Mucosa of rectum (tissue), 2 donors: ENCODE measurements around the gene XPC.

Experiments used
- H3K27ac ChIP-seq, 2 donors: one replicate each; pipeline ENCODE4 v1.7.0; 2013; ENCODE audit warnings: inconsistent platforms in 2 of 2, low read depth in 2 of 2, low read length in 2 of 2
- H3K27me3 ChIP-seq, 2 donors: one replicate each; pipeline ENCODE4 v1.7.0; 2013; ENCODE audit warnings: low read length in 2 of 2; ENCODE audit not compliant: control insufficient read depth in 2 of 2, insufficient read depth in 2 of 2
- H3K36me3 ChIP-seq, 2 donors: one replicate each; pipeline ENCODE4 v1.7.0; 2013; ENCODE audit warnings: low read length in 2 of 2; ENCODE audit not compliant: control insufficient read depth in 2 of 2, insufficient read depth in 2 of 2
- H3K4me1 ChIP-seq, 2 donors: one replicate each; pipeline ENCODE4 v1.7.0; 2013; ENCODE audit warnings: low read length in 2 of 2, mild to moderate bottlenecking in 1 of 2; ENCODE audit not compliant: control insufficient read depth in 2 of 2, insufficient read depth in 2 of 2
- H3K4me3 ChIP-seq, 2 donors: one replicate each; pipeline ENCODE4 v1.7.0; 2013; ENCODE audit warnings: low read length in 2 of 2
- H3K9ac ChIP-seq, 2 donors: one replicate each; pipeline ENCODE4 v1.7.0; 2013; ENCODE audit warnings: low read length in 2 of 2, low read depth in 1 of 2, mild to moderate bottlenecking in 1 of 2
- H3K9me3 ChIP-seq, 2 donors: one replicate each; pipeline ENCODE4 v1.7.0; 2013; ENCODE audit warnings: low read length in 2 of 2; ENCODE audit not compliant: control insufficient read depth in 2 of 2
- donor health status: healthy.
- donor health status: Normal muscosa, but diverticular disease.

Gene XPC

DNA sequence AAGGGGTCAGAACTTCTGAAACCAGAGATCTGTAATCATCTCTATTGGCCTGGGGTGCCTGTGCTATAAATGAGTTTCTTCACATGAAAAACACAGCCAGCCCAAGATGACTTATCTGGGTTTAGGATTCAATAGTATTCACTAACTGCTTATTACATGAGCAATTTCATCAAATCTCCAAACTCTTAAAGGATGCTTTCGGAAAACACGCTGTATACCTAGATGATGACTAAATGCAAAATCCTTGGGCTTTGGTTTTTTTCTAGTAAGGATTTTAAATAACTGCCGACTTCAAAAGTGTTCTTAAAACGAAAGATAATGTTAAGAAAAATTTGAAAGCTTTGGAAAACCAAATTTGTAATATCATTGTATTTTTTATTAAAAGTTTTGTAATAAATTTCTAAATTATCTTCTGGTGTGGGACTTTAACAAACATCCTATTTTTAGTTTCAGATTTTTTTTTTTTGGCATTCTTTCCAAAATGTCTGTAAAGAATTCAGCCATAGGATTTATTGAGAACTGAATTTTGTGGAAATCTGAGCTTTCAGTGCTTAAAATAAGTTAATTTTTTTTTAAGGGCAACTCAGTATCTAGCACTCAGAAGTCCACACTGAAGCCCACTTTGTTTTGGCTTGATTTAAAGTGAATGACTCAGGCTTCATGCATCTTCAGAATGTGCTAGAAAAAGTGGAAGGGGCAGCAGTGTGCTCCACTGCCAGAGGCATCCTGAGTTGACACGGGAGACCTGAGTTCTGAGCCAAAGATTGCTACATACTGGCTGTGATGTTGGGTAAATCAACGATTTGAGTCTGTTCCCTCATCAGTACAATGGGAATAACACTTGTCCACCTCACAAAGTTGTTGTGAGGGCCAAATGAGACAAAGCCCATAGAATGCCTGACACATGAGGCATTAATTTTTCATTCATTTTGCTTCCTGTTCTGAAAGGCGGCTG, 34.9 kb downstream of the XPC start:
- Histone ChIP-seq H3K4me1 (peaks cover 18 to 23% of the 10 kb centered on the region in 2 donors), H3K9me3 (no peaks in the 10 kb centered on the region), H3K27me3 (no peaks in the 10 kb centered on the region), H3K27ac (peak overlapping the region; percentile 78 to 82), H3K36me3 (peaks cover 45 to 48% of the 10 kb centered on the region in 2 donors), H3K4me3 (peak overlapping the region in 1 of 2 donors; percentile 10), H3K9ac (peak overlapping the region in 1 of 2 donors; percentile 19)

DNA sequence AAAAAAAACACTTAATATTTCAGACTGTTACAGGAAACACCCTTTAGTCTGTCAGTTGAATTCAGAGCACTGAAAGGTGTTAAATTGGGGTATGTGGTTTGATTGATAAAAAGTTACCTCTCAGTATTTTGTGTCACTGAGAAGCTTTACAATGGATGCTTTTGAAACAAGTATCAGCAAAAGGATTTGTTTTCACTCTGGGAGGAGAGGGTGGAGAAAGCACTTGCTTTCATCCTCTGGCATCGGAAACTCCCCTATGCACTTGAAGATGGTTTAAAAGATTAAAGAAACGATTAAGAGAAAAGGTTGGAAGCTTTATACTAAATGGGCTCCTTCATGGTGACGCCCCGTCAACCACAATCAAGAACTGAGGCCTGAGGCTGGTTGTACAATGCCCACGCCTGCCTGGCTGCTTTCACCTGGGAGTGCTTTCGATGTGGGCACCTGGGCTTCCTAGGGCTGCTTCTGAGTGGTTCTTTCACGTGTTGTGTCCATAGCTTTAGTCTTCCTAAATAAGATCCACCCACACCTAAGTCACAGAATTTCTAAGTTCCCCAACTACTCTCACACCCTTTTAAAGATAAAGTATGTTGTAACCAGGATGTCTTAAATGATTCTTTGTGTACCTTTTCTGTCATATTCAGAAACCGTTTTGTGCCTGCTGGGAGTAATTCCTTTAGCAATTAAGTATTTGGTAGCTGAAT, 35.7 kb downstream of the XPC start:
- peak overlapping the region in 1 of 2 donors; percentile 64 for H3K27ac ChIP-seq
- no peaks in the 10 kb centered on the region for H3K27me3 ChIP-seq
- no peaks in the 10 kb centered on the region for H3K9me3 ChIP-seq
- no peak overlapping the region for H3K4me3 ChIP-seq
- H3K36me3 ChIP-seq = peaks cover 48% of the 10 kb centered on the region in 2 donors
- H3K9ac ChIP-seq = peak overlapping the region in 1 of 2 donors; percentile 27
- H3K4me1 ChIP-seq = peaks cover 18 to 23% of the 10 kb centered on the region in 2 donors

DNA sequence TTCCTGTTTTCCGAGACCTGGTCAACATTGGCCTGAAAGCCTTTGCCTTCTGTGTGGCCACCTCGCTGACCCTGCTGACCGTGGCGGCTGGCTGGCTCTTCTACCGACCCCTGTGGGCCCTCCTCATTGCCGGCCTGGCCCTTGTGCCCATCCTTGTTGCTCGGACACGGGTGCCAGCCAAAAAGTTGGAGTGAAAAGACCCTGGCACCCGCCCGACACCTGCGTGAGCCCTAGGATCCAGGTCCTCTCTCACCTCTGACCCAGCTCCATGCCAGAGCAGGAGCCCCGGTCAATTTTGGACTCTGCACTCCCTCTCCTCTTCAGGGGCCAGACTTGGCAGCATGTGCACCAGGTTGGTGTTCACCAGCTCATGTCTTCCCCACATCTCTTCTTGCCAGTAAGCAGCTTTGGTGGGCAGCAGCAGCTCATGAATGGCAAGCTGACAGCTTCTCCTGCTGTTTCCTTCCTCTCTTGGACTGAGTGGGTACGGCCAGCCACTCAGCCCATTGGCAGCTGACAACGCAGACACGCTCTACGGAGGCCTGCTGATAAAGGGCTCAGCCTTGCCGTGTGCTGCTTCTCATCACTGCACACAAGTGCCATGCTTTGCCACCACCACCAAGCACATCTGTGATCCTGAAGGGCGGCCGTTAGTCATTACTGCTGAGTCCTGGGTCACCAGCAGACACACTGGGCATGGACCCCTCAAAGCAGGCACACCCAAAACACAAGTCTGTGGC, 36.6 kb downstream of the XPC start:
- no peaks in the 10 kb centered on the region for H3K9me3 ChIP-seq
- H3K27me3 ChIP-seq = no peaks in the 10 kb centered on the region
- H3K4me3 ChIP-seq = no peak overlapping the region
- no peak overlapping the region for H3K9ac ChIP-seq
- H3K36me3 ChIP-seq = peaks cover 42 to 46% of the 10 kb centered on the region in 2 donors
- H3K4me1 ChIP-seq = peaks cover 18 to 23% of the 10 kb centered on the region in 2 donors
- H3K27ac ChIP-seq = peak overlapping the region; percentile 15 to 20

DNA sequence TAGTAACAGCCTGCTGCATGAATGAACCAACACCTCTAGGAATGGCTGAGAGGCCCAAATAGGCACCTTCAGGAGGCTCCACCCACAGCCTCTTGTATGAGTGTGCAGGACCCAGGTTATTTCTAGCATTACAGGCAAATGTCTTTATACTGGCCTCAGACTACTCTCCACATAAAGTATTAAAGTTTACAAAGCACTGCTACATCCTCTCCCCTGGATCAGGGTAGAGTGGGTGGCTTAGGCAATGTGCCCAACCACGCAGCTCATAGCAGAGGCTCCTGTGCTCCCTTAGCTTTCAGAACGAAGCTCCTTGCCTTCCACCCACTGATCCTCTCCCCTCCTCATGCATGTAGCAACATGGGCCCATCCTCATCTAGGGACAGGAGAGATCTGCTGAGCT, 37.3 kb downstream of the XPC start:
- H3K9ac ChIP-seq = no peak overlapping the region
- H3K27ac ChIP-seq = no peak overlapping the region
- H3K36me3 ChIP-seq = peaks cover 40 to 42% of the 10 kb centered on the region in 2 donors
- peaks cover 18 to 23% of the 10 kb centered on the region in 2 donors for H3K4me1 ChIP-seq
- H3K4me3 ChIP-seq = no peak overlapping the region
- H3K27me3 ChIP-seq = no peaks in the 10 kb centered on the region
- no peaks in the 10 kb centered on the region for H3K9me3 ChIP-seq

DNA sequence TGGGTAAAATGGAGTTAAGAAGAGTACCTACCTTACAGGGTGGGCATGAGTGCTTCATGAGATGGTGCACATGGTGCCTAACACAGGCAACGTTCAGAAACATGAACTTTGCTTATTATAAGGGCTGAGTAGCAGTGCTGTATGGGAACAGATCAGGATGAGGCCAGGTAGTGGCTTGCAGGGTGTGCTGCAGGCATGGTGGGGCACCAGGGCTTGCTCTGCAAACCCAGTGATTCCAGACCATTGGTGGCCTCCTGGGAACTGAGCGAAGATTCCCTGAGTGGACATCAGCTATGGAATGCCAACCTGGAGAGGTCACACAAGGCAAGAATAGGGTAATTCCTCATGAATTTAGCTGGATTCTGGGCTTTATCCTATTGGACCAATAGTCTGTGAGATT, 37.7 kb downstream of the XPC start:
- Histone ChIP-seq H3K4me3 (no peak overlapping the region), H3K9ac (no peak overlapping the region), H3K27ac (no peak overlapping the region), H3K9me3 (no peaks in the 10 kb centered on the region), H3K36me3 (peaks cover 40 to 44% of the 10 kb centered on the region in 2 donors), H3K27me3 (no peaks in the 10 kb centered on the region), H3K4me1 (peaks cover 18 to 21% of the 10 kb centered on the region in 2 donors)

DNA sequence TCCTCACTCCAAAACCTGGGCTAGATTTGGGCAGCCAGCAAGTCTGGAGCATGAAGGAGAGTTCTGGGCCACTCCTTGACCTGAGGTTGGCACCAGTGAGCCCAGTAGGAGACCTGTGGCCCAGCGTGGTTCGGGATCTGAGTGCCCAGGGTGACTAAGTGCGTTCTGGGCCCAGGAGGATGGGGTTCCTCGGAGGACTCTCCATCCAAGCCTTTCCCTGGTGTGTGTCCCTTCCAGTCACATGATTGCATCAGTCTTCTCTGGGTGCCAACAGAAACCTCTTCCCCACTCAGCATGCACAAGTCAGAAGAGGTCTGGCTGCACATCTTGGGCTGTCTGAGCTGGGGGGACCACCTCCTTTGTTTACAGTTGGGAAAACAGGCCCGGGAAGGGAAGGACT, 38.6 kb downstream of the XPC start:
- Histone ChIP-seq H3K27ac (no peak overlapping the region), H3K4me1 (peaks cover 10 to 13% of the 10 kb centered on the region in 2 donors), H3K9me3 (no peaks in the 10 kb centered on the region)

DNA sequence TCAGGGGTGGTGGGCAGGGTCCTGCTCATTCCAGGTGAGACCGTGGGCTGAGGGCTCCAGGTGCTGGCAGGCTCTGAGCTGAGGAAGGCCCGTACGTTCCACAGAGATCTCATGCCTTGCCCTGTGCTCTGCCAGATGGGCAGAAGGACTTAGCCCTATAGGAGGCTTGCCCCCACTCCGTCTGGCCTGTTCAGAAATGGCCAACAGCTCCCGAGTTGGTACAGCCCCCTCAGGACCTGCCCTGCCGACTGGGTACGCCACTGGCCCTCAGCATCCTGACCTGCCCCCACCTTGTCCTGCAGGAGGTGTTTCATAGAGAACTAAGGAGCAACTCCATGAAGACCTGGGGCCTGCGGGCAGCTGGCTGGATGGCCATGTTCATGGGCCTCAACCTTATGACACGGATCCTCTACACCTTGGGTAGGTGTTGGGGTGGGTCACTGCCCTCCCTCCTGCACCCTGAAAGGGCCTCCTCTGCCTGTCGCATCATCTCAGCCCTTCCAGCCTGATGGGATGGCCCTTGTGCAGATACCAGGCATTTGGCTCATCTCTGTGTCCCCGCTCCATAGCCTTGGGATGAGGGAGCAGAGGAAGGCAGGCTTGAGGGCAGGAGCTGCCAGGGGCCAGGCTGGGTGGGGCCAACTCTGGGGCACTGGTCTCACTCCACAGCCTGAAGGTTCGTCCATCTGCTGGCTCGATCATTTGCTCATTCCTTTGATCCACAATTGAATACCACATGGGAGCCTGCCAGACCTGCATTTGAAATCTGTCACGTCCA, 39.3 kb downstream of the XPC start:
- H3K4me1 ChIP-seq = peaks cover 5 to 9% of the 10 kb centered on the region in 2 donors
- no peak overlapping the region for H3K27ac ChIP-seq
- H3K4me3 ChIP-seq = no peak overlapping the region
- H3K9ac ChIP-seq = no peak overlapping the region
- H3K36me3 ChIP-seq = peaks cover 55% of the 10 kb centered on the region in 2 donors
- no peaks in the 10 kb centered on the region for H3K9me3 ChIP-seq
- H3K27me3 ChIP-seq = no peaks in the 10 kb centered on the region

More for the DNA sequence above, 38.6 kb downstream of the XPC start:
- peaks cover 48% of the 10 kb centered on the region in 2 donors for H3K36me3 ChIP-seq
- no peak overlapping the region for H3K4me3 ChIP-seq
- no peak overlapping the region for H3K9ac ChIP-seq
- H3K27me3 ChIP-seq = no peaks in the 10 kb centered on the region

DNA sequence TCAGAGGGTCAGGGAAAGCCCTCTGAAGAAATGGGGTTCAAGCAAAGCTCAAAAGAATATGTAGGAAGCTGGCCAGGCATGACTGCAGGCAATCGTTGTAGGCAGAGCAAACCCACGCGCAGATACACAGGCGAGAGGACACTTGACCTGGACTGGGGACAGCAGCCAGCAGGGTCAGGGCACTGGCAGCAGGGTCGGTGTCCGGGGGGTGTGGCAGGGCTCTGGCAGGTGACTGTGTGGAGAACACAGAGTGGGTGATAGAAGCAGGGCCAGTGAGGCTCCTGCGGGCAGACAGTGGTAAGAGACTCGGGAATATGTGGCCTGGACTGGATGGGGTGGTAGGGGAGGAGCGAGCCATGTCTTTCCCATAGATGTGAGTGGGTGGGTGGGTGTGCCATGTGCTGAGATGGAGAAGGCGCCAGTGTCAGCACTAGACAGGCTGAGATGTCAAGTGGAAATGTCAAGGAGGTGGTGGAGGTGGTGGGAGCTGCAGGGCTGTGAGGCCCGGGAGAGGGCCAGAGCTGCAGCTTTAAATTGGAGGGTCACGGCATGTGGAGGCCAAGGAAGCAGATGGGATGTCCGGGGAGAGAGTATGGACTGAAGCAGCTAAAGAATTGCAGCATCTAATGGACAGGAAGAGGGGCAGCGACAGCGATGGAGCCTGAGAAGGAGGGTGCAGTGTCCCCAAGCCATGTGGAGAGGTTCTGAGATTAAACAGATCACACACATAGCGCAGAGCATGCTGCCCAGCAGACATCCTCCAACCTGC, 40.1 kb downstream of the XPC start:
- Histone ChIP-seq H3K9ac (no peak overlapping the region), H3K27me3 (no peaks in the 10 kb centered on the region), H3K4me3 (no peak overlapping the region), H3K36me3 (peaks cover 60 to 62% of the 10 kb centered on the region in 2 donors), H3K4me1 (peaks cover 4 to 8% of the 10 kb centered on the region in 2 donors), H3K9me3 (no peaks in the 10 kb centered on the region), H3K27ac (no peak overlapping the region)

DNA sequence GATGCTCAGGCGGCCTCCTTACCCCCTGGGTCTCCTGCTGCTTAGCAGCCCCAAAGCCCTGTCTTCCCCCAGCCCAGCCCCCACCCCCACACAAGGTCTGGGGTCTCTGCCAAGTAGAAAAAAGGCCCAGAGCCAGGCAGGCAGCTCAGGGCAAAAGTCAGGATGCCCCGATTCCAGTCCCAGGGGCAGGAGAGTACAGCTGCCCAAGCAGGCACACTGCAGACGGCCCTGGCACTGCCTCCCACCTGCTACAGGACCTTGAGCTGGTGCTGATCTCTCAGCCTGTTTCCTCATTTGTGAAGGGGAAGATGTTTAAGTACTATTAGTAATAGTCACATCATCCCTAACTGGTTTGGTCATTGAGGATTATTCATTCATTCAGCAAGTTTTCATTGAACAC, 41.0 kb downstream of the XPC start:
- H3K27ac ChIP-seq = no peak overlapping the region
- peaks cover 10 to 14% of the 10 kb centered on the region in 2 donors for H3K4me1 ChIP-seq

More for the DNA sequence above, 41.0 kb downstream of the XPC start:
- no peak overlapping the region for H3K9ac ChIP-seq
- peaks cover 62 to 66% of the 10 kb centered on the region in 2 donors for H3K36me3 ChIP-seq
- H3K27me3 ChIP-seq = no peaks in the 10 kb centered on the region
- no peaks in the 10 kb centered on the region for H3K9me3 ChIP-seq
- H3K4me3 ChIP-seq = no peak overlapping the region
